ENCODE measurements around the gene BCL3. TPM values are rescaled to one million over a fixed set of nuclear protein-coding genes. Genes with fewer than 3 reads are reported as not detected.

The BCL3 gene
- total RNA-seq, 1 experiment from 2014 or later: 2.2 TPM

- H4K20me1 ChIP-seq (ENCODE audit: control insufficient read depth, insufficient read depth, insufficient read length): no peaks in the 10 kb centered on the region
- no peak for TF ChIP-seq CTCF (conservative IDR thresholded peaks at IDR 0.05)
- Mint-ChIP-seq H3K4me1 (peaks cover 22 to 44% of the 10 kb centered on the region in 2 experiments), H3K36me3 (ENCODE audit: insufficient read depth in 1 of 3, low read depth in 3 of 3) (no peaks in the 10 kb centered on the region; a peak in 1 of 7 replicates), H3K4me3 (peak overlapping the region in 1 of 2 experiments; percentile 81; a peak in 2 of 5 replicates), H3K27ac (no peak overlapping the region), H3K9me3 (no peaks in the 10 kb centered on the region; a peak in 1 of 5 replicates), H3K27me3 (ENCODE audit: low read depth) (peaks cover 93% of the 10 kb centered on the region)
- H4K5ac ChIP-seq (ENCODE audit: insufficient read length, low read depth, low read length): no peak overlapping the region
- H2BK5ac ChIP-seq (ENCODE audit: insufficient read length, low read length): no peak overlapping the region
- H2BK120ac ChIP-seq (ENCODE audit: low read depth, low read length, poor library complexity, severe bottlenecking): no peak overlapping the region
- no peak overlapping the region for H3K14ac ChIP-seq (ENCODE audit: insufficient read depth, low read length)
- H3K4me1 ChIP-seq (ENCODE audit: insufficient read depth, low read length): no peaks in the 10 kb centered on the region
- no peak overlapping the region for H3T11ph ChIP-seq (ENCODE audit: low read length)
- no peak overlapping the region for H2AK5ac ChIP-seq (ENCODE audit: insufficient read length, low read length)
- no peak overlapping the region for H3K23ac ChIP-seq (ENCODE audit: insufficient read length, low read depth, low read length)
- no peak overlapping the region for H3K9ac ChIP-seq (ENCODE audit: extremely low read depth, insufficient read length, low read length)
- peaks cover 35% of the 10 kb centered on the region for H3K27me3 ChIP-seq (ENCODE audit: insufficient read depth, low read length)
- no peak overlapping the region for H3K4ac ChIP-seq (ENCODE audit: low read depth, low read length)
- no peak overlapping the region for H2BK15ac ChIP-seq (ENCODE audit: low read depth, low read length)
- H3K27ac ChIP-seq (ENCODE audit: insufficient read length, low read depth, low read length): no peak overlapping the region
- H3K9me3 ChIP-seq (ENCODE audit: control insufficient read depth, low read depth, low read length): no peaks in the 10 kb centered on the region
- no peaks in the 10 kb centered on the region for H3K79me1 ChIP-seq (ENCODE audit: insufficient read depth, low read depth, low read length, poor library complexity, severe bottlenecking)
- H3K18ac ChIP-seq (ENCODE audit: insufficient read length, low read depth, low read length): no peak overlapping the region
- peaks cover 23% of the 10 kb centered on the region for H3K23me2 ChIP-seq (ENCODE audit: insufficient read length, low read depth, low read length, poor library complexity, severe bottlenecking)
- no peak overlapping the region for H2BK20ac ChIP-seq (ENCODE audit: low read depth, low read length, poor library complexity, severe bottlenecking)
- H2BK12ac ChIP-seq (ENCODE audit: insufficient read length, low read depth, low read length): no peak overlapping the region
- no peak overlapping the region for H3K4me2 ChIP-seq (ENCODE audit: insufficient read depth, insufficient read length, low read length)
- no peak for DNase-seq
- no CpG with 5 or more reads among the region's 4 CpGs for WGBS (ENCODE audit: extremely low coverage, insufficient read length, low lambda C conversion rate)
- H4K8ac ChIP-seq (replicated peaks; ENCODE audit: insufficient read length, low read depth, low read length): no peak overlapping the region
- H3K56ac ChIP-seq (ENCODE audit: insufficient read length, low read depth, low read length): no peak overlapping the region
- no peaks in the 10 kb centered on the region for H3K79me2 ChIP-seq (ENCODE audit: insufficient read depth, low read length)
- H2AFZ ChIP-seq (ENCODE audit: low read length): no peak overlapping the region
- no peak overlapping the region for H4K91ac ChIP-seq (ENCODE audit: insufficient read length, low read depth, low read length)
Measured at GRCh38 chr19:44755219-44755618, 6.7 kb downstream of the BCL3 start.

Data from H9 (cell line).